Ishikawa (cell line): Measurements from ENCODE around the gene ST7.

Experiments used
- CEBPB ChIP-seq: IDR thresholded peaks from 2 replicates; pipeline ENCODE4 v1.6.1; 2012
- EGR1 ChIP-seq: IDR thresholded peaks from 2 replicates; pipeline ENCODE4 v1.6.1; 2012
- FOXM1 ChIP-seq: IDR thresholded peaks from 2 replicates; pipeline ENCODE4 v1.6.1; 2012; ENCODE audit warnings: low read depth, borderline replicate concordance
- RAD21 ChIP-seq: IDR thresholded peaks from 2 replicates; pipeline ENCODE4 v1.6.1; 2012; ENCODE audit warnings: low read depth
- TF ChIP-seq, protein P1 (sequence below): IDR thresholded peaks from 2 replicates; pipeline ENCODE4 v1.6.1; 2012

GRCh38 chr7:117269417-117269816, 316.1 kb downstream of the ST7 start:
- TF ChIP-seq, protein P1, sequence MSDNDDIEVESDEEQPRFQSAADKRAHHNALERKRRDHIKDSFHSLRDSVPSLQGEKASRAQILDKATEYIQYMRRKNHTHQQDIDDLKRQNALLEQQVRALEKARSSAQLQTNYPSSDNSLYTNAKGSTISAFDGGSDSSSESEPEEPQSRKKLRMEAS, result no peak
- TF ChIP-seq RAD21, result no peak
- TF ChIP-seq FOXM1, result no peak
- TF ChIP-seq EGR1, result no peak
- TF ChIP-seq CEBPB, result no peak
